Left lung (tissue), 10 donors: ENCODE data around the gene PSMB9. TPM values are rescaled to one million over a fixed set of nuclear protein-coding genes. Genes with fewer than 3 reads are reported as not detected.

Experiments used
- ATAC-seq: fragments of 200-7000 bp; cut with Tn5 transposase; one replicate; pipeline ENCODE4 v1.9.1; 2020; ENCODE audit warnings: moderate library complexity
- DNase-seq, 4 donors: peaks; one replicate each; pipeline ENCODE4 v3.0.0-alpha.2; 2013 to 2020
- H3K27ac ChIP-seq, 2 donors: fragments of 200-600 bp; sonication (generic) in 1 of 2; one replicate each; pipeline versions ENCODE4 v1.5.0 to v1.8.0; 2020 to 2021
- H3K27me3 ChIP-seq, 2 donors: fragments of 200-600 bp; sonication (generic) in 1 of 2; one replicate each; pipeline versions ENCODE4 v1.5.0 to v1.8.0; 2020 to 2021
- H3K36me3 ChIP-seq, 2 donors: fragments of 200-600 bp; sonication (generic) in 1 of 2; one replicate each; pipeline versions ENCODE4 v1.5.0 to v1.8.0; 2020 to 2021
- H3K4me1 ChIP-seq, 2 donors: fragments of 200-600 bp; one replicate each; pipeline ENCODE4 v1.8.0; 2021
- H3K4me3 ChIP-seq, 2 donors: fragments of 200-600 bp; sonication (generic) in 1 of 2; one replicate each; pipeline versions ENCODE4 v1.5.0 to v1.8.0; 2020 to 2021; ENCODE audit warnings: mild to moderate bottlenecking in 1 of 2
- H3K9me3 ChIP-seq, 2 donors: fragments of 200-600 bp; sonication (generic) in 1 of 2; one replicate each; pipeline versions ENCODE4 v1.5.0 to v1.8.0; 2020 to 2021
- intact Hi-C, 2 donors: fragments of 100-400 bp; cut with DNase I; formaldehyde crosslinking; loops; one replicate each; pipeline versions ENCODE4 v1.11.2 to v1.14.2; 2022
- polyA plus RNA-seq, 6 donors: library from polyadenylated mRNA; unstranded; fragments of 120-200 nt; gene quantifications; one replicate each; pipeline ENCODE4 v1.2.1, GENCODE V29; 2013; ENCODE audit not compliant: insufficient read length in 6 of 6
- total RNA-seq, 2 donors: library from RNA; stranded (reverse); fragmentation: NEBNext Ultra II Directional; extraction: Animal tissue kit (Norgen Biotek cat#: 25700); gene quantifications; one replicate each; pipeline ENCODE4 v1.2.1, GENCODE V29; 2021
- TF ChIP-seq, protein P1 (sequence below), 2 donors: fragments of 200-600 bp; sonication (generic) in 1 of 2; IDR thresholded peaks; one replicate each; pipeline versions ENCODE4 v1.5.0 to v1.8.0; 2021; ENCODE audit warnings: antibody characterized with exemption in 2 of 2
- donor health status: DM: no; HTN: yes; CAD: no.
- donor health status: DM: no; HTN: no; CAD: no.

Gene PSMB9
- total and polyA plus RNA-seq, 8 donors: 12.9 to 67.9 (median 15.9) TPM

DNA sequence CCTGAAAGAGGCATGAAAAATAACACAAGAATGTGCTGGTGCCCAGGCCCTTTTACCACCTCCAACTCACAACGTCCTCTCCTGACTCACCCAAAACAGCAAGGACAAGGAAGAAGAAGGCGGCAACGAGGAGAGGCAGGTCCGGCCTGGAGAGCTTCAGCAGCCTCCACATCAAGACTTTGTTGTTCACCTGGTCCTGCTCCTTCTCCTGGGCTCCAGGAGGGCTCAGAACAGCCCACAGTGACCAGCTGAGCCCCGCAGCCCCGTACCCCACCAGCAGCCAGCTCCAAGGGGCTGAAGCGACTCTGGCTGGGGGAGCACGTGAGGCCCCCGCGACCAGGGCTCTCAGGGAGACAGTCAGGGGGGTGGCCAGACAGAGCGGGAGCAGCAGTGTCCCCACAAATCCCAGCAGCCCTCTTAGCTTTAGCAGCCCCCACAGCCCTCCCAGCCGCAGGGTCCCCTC lies 16.3 kb upstream of the PSMB9 start:
- H3K4me3 ChIP-seq: peak overlapping the region; percentile 55 to 83
- H3K9me3 ChIP-seq: no peaks in the 10 kb centered on the region
- DNase-seq (no peak), ATAC-seq (no peak)
- no peaks in the 10 kb centered on the region for H3K27me3 ChIP-seq
- peaks cover 4 to 59% of the 10 kb centered on the region in 2 donors for H3K36me3 ChIP-seq
- H3K27ac ChIP-seq: peak overlapping the region; percentile 86 to 97
- TF ChIP-seq, protein P1, sequence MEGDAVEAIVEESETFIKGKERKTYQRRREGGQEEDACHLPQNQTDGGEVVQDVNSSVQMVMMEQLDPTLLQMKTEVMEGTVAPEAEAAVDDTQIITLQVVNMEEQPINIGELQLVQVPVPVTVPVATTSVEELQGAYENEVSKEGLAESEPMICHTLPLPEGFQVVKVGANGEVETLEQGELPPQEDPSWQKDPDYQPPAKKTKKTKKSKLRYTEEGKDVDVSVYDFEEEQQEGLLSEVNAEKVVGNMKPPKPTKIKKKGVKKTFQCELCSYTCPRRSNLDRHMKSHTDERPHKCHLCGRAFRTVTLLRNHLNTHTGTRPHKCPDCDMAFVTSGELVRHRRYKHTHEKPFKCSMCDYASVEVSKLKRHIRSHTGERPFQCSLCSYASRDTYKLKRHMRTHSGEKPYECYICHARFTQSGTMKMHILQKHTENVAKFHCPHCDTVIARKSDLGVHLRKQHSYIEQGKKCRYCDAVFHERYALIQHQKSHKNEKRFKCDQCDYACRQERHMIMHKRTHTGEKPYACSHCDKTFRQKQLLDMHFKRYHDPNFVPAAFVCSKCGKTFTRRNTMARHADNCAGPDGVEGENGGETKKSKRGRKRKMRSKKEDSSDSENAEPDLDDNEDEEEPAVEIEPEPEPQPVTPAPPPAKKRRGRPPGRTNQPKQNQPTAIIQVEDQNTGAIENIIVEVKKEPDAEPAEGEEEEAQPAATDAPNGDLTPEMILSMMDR (IDR thresholded peaks at IDR 0.05): no peak
- intact Hi-C loops: no loop called here
- H3K4me1 ChIP-seq: peaks cover 16 to 66% of the 10 kb centered on the region in 2 donors

DNA sequence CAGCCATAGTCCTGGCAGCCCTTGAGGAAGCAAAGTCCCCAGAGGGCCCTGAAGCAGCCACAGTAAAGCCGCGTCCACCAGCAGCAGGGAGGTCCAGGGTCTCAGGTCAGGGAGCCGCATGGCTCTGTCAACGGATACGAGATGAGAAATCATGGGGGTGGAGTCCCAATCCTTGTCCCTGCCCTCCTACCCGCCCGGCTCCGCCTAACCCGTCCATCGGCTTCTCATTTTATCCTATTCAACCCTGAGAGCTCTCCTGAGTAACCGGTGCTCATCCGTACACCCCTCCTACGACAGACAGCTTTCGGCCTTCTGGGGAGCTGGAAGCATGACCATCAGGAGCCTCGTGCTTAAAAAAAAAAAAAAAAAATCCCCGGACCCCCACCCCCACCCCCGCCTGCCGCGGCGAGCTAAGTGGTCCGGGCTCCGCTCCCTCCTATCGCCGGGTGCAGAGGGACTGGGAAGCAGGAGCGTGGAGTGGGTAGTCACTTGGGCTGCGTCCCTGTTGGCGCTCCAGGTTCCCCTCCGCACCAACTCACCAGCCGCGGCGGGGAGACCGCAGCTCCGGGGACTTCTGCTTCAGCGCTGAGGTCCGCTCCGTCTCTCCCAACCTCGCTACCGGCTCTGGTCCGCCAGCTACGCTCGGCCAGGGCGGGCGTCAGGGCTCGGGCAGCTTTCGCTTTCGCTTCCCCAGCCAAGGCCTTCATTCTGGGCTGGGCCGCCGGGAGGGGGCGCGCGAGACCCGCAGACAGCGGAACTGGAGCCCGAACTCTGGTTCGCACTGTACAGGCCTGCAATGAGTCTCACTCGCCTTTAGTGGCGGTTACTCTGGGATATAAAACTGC lies 15.7 kb upstream of the PSMB9 start, which contains the start of gene TAP2:
Gene TAP2, minus strand, starts transcription at position 626 of the 845 bp plus-strand sequence. Its CDS starts 506 bp downstream, at position 120.
- peaks cover 4 to 59% of the 10 kb centered on the region in 2 donors for H3K36me3 ChIP-seq
- peaks cover 22 to 68% of the 10 kb centered on the region in 2 donors for H3K4me1 ChIP-seq
- intact Hi-C loops: no loop called here
- DNase-seq (peak; percentile 96 to 100 (median 96)), ATAC-seq (peak; percentile 97)
- H3K27ac ChIP-seq: peak within 1 kb of the TSS; percentile 86 to 97
- peak within 1 kb of the TSS; percentile 55 to 83 for H3K4me3 ChIP-seq
- H3K9me3 ChIP-seq: no peaks in the 10 kb centered on the region
- TF ChIP-seq, protein P1 (IDR thresholded peaks at IDR 0.05): peak; percentile 94 to 99
- no peaks in the 10 kb centered on the region for H3K27me3 ChIP-seq

DNA sequence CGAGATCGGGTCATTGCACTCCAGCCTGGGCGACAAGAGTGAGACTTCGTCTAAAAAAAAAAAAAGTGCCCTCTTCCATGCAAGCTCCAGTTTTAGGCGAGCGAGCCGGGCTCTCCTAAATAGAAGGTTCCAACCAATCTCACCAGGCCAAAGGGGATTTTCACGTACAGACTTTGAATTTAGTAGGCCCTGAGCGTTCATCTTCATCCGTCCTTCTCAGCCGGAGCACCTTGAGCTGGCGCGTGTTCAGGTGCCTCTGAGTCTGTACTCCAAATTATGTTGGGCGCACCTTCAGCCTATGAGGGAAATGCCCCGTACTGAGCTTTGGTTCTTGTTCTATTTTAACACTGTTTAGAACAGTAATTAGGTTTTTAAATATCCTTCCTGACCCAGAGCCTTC lies 14.6 kb upstream of the PSMB9 start:
- DNase-seq (no peak), ATAC-seq (no peak)
- Histone ChIP-seq H3K27me3 (no peaks in the 10 kb centered on the region), H3K9me3 (no peaks in the 10 kb centered on the region), H3K4me1 (peaks cover 23 to 69% of the 10 kb centered on the region in 2 donors), H3K36me3 (peaks cover 4 to 50% of the 10 kb centered on the region in 2 donors), H3K4me3 (no peak overlapping the region), H3K27ac (peak overlapping the region; percentile 86 to 97)
- TF ChIP-seq, protein P1 (IDR thresholded peaks at IDR 0.05): no peak
- intact Hi-C loops: no loop called here

DNA sequence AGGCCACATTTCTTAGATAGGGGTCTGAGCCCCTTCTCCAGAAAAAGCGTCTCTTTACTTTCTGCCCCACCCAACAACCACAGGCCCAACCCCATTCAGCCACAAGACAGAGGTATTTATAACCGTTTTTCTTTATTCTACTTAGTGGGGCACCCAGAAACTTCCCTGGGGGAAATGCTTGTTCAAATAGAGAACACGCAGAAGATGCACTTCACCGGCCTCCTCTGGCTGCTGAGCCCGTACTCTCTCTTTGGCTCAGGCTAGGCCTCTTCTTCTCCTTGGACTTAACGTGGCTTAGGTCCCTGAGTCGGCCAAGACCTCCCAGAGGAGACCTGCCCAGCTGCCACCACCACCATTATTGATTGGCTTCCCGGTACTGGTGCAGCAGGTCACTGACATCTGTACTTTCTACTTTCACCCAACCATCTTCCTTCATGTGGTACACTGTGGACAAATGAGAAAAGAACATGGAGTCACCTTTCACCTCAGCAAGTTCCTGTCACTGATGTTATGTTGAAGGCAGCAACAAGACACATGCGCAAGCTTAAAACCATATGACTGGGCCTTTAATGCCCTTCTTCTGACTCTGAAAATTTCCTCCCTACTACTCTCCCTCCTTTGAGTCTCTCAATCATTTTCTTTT lies 13.3 kb upstream of the PSMB9 start:
- DNase-seq (no peak), ATAC-seq (no peak)
- intact Hi-C loops: no loop called here
- no peak overlapping the region for H3K4me3 ChIP-seq
- no peaks in the 10 kb centered on the region for H3K9me3 ChIP-seq
- peaks cover 4 to 45% of the 10 kb centered on the region in 2 donors for H3K36me3 ChIP-seq
- peak overlapping the region in 1 of 2 donors; percentile 45 for H3K27ac ChIP-seq
- peaks cover 31 to 76% of the 10 kb centered on the region in 2 donors for H3K4me1 ChIP-seq
- no peaks in the 10 kb centered on the region for H3K27me3 ChIP-seq
- TF ChIP-seq, protein P1 (IDR thresholded peaks at IDR 0.05): no peak
